Measurements from ENCODE around the gene QTRT2. TPM values are rescaled to one million over a fixed set of nuclear protein-coding genes. Genes with fewer than 3 reads are reported as not detected.

Gene QTRT2
- total RNA-seq, 1 experiment from 2014 or later, result 84.1 TPM

GRCh38 chr3:114112696-114113095 lies 56.2 kb downstream of the QTRT2 start:
- Histone ChIP-seq H2BK5ac (ENCODE audit: insufficient read length, low read length) (no peak overlapping the region), H3K4me1 (ENCODE audit: insufficient read depth, low read length) (peaks cover 5% of the 10 kb centered on the region; the same call in 1 of the 2 replicates), H3K4me2 (ENCODE audit: insufficient read depth, insufficient read length, low read length) (no peak overlapping the region), H3K56ac (ENCODE audit: insufficient read length, low read depth, low read length) (no peak overlapping the region), H3K79me2 (ENCODE audit: insufficient read depth, low read length) (no peaks in the 10 kb centered on the region), H4K5ac (ENCODE audit: insufficient read length, low read depth, low read length) (no peak overlapping the region), H4K20me1 (ENCODE audit: control insufficient read depth, insufficient read depth, insufficient read length) (no peaks in the 10 kb centered on the region), H3K27ac (ENCODE audit: insufficient read length, low read depth, low read length) (no peak overlapping the region), H3K79me1 (ENCODE audit: insufficient read depth, low read depth, low read length, poor library complexity, severe bottlenecking) (no peaks in the 10 kb centered on the region), H2BK120ac (ENCODE audit: low read depth, low read length, poor library complexity, severe bottlenecking) (no peak overlapping the region), H2AK5ac (ENCODE audit: insufficient read length, low read length) (no peak overlapping the region), H3K4ac (ENCODE audit: low read depth, low read length) (no peak overlapping the region), H3K27me3 (ENCODE audit: insufficient read depth, low read length) (no peaks in the 10 kb centered on the region), H3K14ac (ENCODE audit: insufficient read depth, low read length) (no peak overlapping the region), H3K18ac (ENCODE audit: insufficient read length, low read depth, low read length) (no peak overlapping the region), H3K23me2 (ENCODE audit: insufficient read length, low read depth, low read length, poor library complexity, severe bottlenecking) (no peaks in the 10 kb centered on the region), H4K8ac (replicated peaks; ENCODE audit: insufficient read length, low read depth, low read length) (no peak overlapping the region), H3T11ph (ENCODE audit: low read length) (no peak overlapping the region), H2AFZ (ENCODE audit: low read length) (no peak overlapping the region), H3K9ac (ENCODE audit: extremely low read depth, insufficient read length, low read length) (no peak overlapping the region), H3K9me3 (ENCODE audit: control insufficient read depth, low read depth, low read length) (no peaks in the 10 kb centered on the region), H4K91ac (ENCODE audit: insufficient read length, low read depth, low read length) (no peak overlapping the region), H2BK20ac (ENCODE audit: low read depth, low read length, poor library complexity, severe bottlenecking) (no peak overlapping the region), H2BK12ac (ENCODE audit: insufficient read length, low read depth, low read length) (no peak overlapping the region), H2BK15ac (ENCODE audit: low read depth, low read length) (no peak overlapping the region), H3K23ac (ENCODE audit: insufficient read length, low read depth, low read length) (no peak overlapping the region)
- H3K9me3 Mint-ChIP-seq, result no peaks in the 10 kb centered on the region; a peak in 1 of 5 replicates
- no peak overlapping the region for H3K4me3 Mint-ChIP-seq
- H3K4me1 Mint-ChIP-seq, result peaks cover 30 to 33% of the 10 kb centered on the region in 2 experiments
- DNase-seq, result no peak
- no peaks in the 10 kb centered on the region; the same call in 1 of the 2 replicates for H3K27me3 Mint-ChIP-seq (ENCODE audit: low read depth)
- H3K36me3 Mint-ChIP-seq (ENCODE audit: insufficient read depth in 1 of 3, low read depth in 3 of 3), result no peaks in the 10 kb centered on the region
- no peak overlapping the region for H3K27ac Mint-ChIP-seq
- no peak for TF ChIP-seq CTCF (conservative IDR thresholded peaks at IDR 0.05)
- no CpG with 5 or more reads among the region's 6 CpGs for WGBS (ENCODE audit: extremely low coverage, insufficient read length, low lambda C conversion rate)

All from H9 (cell line).